Measurements from ENCODE around the gene KAZN. TPM values are rescaled to one million over a fixed set of nuclear protein-coding genes. Genes with fewer than 3 reads are reported as not detected.

KAZN gene
- total and polyA plus RNA-seq, 2 of the 8 experiments (the other 6 are each of a cell fraction or from before 2014, with no cell fraction given), result 3.7 to 11.8 TPM

GRCh38 chr1:15017120-15017519, 418.6 kb downstream of the KAZN start:
- peaks cover 0 to 8% (median 0%) of the 10 kb centered on the region in 4 experiments; a peak in 3 of 7 replicates for H3K4me1 ChIP-seq (replicated peaks in 1 of 4; ENCODE audit: control insufficient read depth in 3 of 4, insufficient read depth in 4 of 4, low read length in 3 of 4)
- H2BK5ac ChIP-seq (ENCODE audit: low read depth, low read length), result no peak overlapping the region
- FAIRE-seq (no peak), DNase-seq (ENCODE audit: low read depth in 1 of 2, low spot score in 2 of 2) (no peak)
- no peaks in the 10 kb centered on the region for H3K27me3 ChIP-seq (replicated peaks in 1 of 4; ENCODE audit: control insufficient read depth in 3 of 4, extremely low read depth in 1 of 4, insufficient read depth in 3 of 4, low read length in 3 of 4)
- no peaks in the 10 kb centered on the region for H3K36me3 ChIP-seq (ENCODE audit: control insufficient read depth in 2 of 4, insufficient read depth in 4 of 4, low read length in 3 of 4)
- H4K20me1 ChIP-seq (replicated peaks in 1 of 2; ENCODE audit: control insufficient read depth in 1 of 2, insufficient read depth in 2 of 2, low read length in 2 of 2), result no peaks in the 10 kb centered on the region
- no peak overlapping the region for H3K4me2 ChIP-seq (ENCODE audit: insufficient read depth in 1 of 2, low read depth in 2 of 2, low read length in 2 of 2)
- H3K23ac ChIP-seq (ENCODE audit: insufficient read length), result no peak overlapping the region
- H2BK15ac ChIP-seq (ENCODE audit: low read length), result no peak overlapping the region
- H3K14ac ChIP-seq (ENCODE audit: insufficient read length), result no peak overlapping the region
- no peak overlapping the region for H3K4me3 ChIP-seq (ENCODE audit: extremely low read depth in 1 of 4, insufficient read depth in 2 of 4, low read depth in 3 of 4, low read length in 4 of 4)
- no peak overlapping the region for H3K18ac ChIP-seq (ENCODE audit: extremely low read depth, low read length)
- WGBS, 2 experiments (ENCODE audit: extremely low coverage in 1 of 2, insufficient coverage in 1 of 2, insufficient read length in 1 of 2, insufficient replicate concordance in 2 of 2, low coverage in 1 of 2, low lambda C conversion rate in 2 of 2, missing lambda C conversion rate in 1 of 2), result 82% methylated on average over 7 of the region's 7 CpGs; no CpG with 5 or more reads in 1 of the 2 experiments
- no peak overlapping the region for H3K4ac ChIP-seq (replicated peaks; ENCODE audit: insufficient read length, low read depth, low read length)
- H2BK20ac ChIP-seq (ENCODE audit: low read length), result no peak overlapping the region
- H3K9ac ChIP-seq (replicated peaks in 1 of 4; ENCODE audit: extremely low read depth in 1 of 4, low read depth in 3 of 4, low read length in 3 of 4), result no peak overlapping the region
- no peak for TF ChIP-seq POLR2AphosphoS5 (IDR thresholded peaks at IDR 0.05; ENCODE audit: low read depth, low read length)
- no peak for TF ChIP-seq CHD2 (IDR thresholded peaks at IDR 0.05; ENCODE audit: low read length)
- no peak for TF ChIP-seq TEAD4 (IDR thresholded peaks at IDR 0.05; ENCODE audit: low read depth, low read length)
- no peak for TF ChIP-seq EGR1 (IDR thresholded peaks at IDR 0.05; ENCODE audit: borderline replicate concordance, low read depth, low read length)
- TF ChIP-seq ASH2L (IDR thresholded peaks at IDR 0.05; ENCODE audit: low read length), result no peak
- no peak for TF ChIP-seq CREB1 (IDR thresholded peaks at IDR 0.05)
- TF ChIP-seq TAF7 (optimal IDR thresholded peaks at IDR 0.05; ENCODE audit: borderline replicate concordance, low read depth, low read length), result no peak
- TF ChIP-seq SIRT6 (IDR thresholded peaks at IDR 0.05; ENCODE audit: low read length), result no peak
- no peak for TF ChIP-seq CHD1 (IDR thresholded peaks at IDR 0.05; ENCODE audit: low read depth, low read length)
- TF ChIP-seq ZNF274 (IDR thresholded peaks at IDR 0.05; ENCODE audit: borderline replicate concordance, extremely low read depth, low read length), result no peak
- no peak for TF ChIP-seq PHF8 (conservative IDR thresholded peaks at IDR 0.05; ENCODE audit: low read depth, low read length)
- TF ChIP-seq SP2 (IDR thresholded peaks at IDR 0.05; ENCODE audit: low read length), result no peak
- TF ChIP-seq KDM1A (IDR thresholded peaks at IDR 0.05; ENCODE audit: borderline replicate concordance, low read length), result no peak
- no peak for TF ChIP-seq SIX5 (IDR thresholded peaks at IDR 0.05; ENCODE audit: low read depth, low read length)
- no peaks in the 10 kb centered on the region for H3K23me2 ChIP-seq (ENCODE audit: low read depth, low read length)
- H3K56ac ChIP-seq (replicated peaks; ENCODE audit: insufficient read length, low read depth, low read length), result no peak overlapping the region
- H2BK120ac ChIP-seq (replicated peaks; ENCODE audit: low read depth, low read length), result no peak overlapping the region
- ChIA-PET POLR2A (ENCODE audit: partially characterized antibody) (no interaction called here), CTCF (ENCODE audit: partially characterized antibody) (interaction anchor here (1.2 to 8.2 kb wide), 2 partner anchors 10 to 11 kb away, joined by 3 to 45 read pairs; no protein-coding TSS in a partner anchor)
- H2AK5ac ChIP-seq (ENCODE audit: low read depth, low read length), result no peak overlapping the region
- H2BK12ac ChIP-seq (ENCODE audit: low read depth, low read length), result no peak overlapping the region
- H3K9me3 ChIP-seq (ENCODE audit: insufficient read depth in 2 of 2, low read depth in 1 of 2, low read length in 1 of 2), result no peaks in the 10 kb centered on the region
- H3K79me1 ChIP-seq (ENCODE audit: low read depth, low read length), result no peaks in the 10 kb centered on the region
- H3K79me2 ChIP-seq (ENCODE audit: control insufficient read depth in 1 of 2, insufficient read depth in 2 of 2, low read length in 2 of 2), result no peaks in the 10 kb centered on the region
- no peak overlapping the region for H3K27ac ChIP-seq (ENCODE audit: low read depth, low read length)
- H4K5ac ChIP-seq (ENCODE audit: insufficient read length, low read depth, low read length), result no peak overlapping the region
- H4K8ac ChIP-seq (ENCODE audit: extremely low read depth, insufficient read depth, low read length), result no peak overlapping the region
- no peak overlapping the region for H2AFZ ChIP-seq (ENCODE audit: low read length)
- H4K91ac ChIP-seq (replicated peaks; ENCODE audit: insufficient read length, low read length), result no peak overlapping the region
